GM10248 (cell line): Measurements from ENCODE around the gene ATP2B2.

ENCODE experiments used
- CTCF ChIA-PET: fragments of 300-600 bp; sonication (Branson Sonifier 250); formaldehyde crosslinking; extraction: SDS; loops from one replicate; lab custom pipeline; 2021; ENCODE audit warnings: antibody characterized with exemption; lab: Yijun Ruan, JAX
- POLR2A ChIA-PET: fragments of 350-650 bp; sonication (Branson Sonifier 250); formaldehyde crosslinking; extraction: SDS; loops from one replicate; lab custom pipeline; 2020; ENCODE audit warnings: antibody characterized with exemption; lab: Yijun Ruan, JAX
- DNase-seq: peaks from one replicate; pipeline ENCODE4 v3.0.0; 2012; ENCODE audit errors: extremely low spot score
- TF ChIP-seq, protein P1 (sequence below): IDR thresholded peaks from 2 replicates; pipeline ENCODE4 v1.5.1; 2012; ENCODE audit warnings: mild to moderate bottlenecking, low read depth; ENCODE audit errors: extremely low read depth, missing control alignments, control extremely low read depth

ATP2B2 gene

GRCh38 chr3:10551139-10551538 lies 45.8 kb upstream of the ATP2B2 start:
- DNase-seq = no peak
- TF ChIP-seq, protein P1, sequence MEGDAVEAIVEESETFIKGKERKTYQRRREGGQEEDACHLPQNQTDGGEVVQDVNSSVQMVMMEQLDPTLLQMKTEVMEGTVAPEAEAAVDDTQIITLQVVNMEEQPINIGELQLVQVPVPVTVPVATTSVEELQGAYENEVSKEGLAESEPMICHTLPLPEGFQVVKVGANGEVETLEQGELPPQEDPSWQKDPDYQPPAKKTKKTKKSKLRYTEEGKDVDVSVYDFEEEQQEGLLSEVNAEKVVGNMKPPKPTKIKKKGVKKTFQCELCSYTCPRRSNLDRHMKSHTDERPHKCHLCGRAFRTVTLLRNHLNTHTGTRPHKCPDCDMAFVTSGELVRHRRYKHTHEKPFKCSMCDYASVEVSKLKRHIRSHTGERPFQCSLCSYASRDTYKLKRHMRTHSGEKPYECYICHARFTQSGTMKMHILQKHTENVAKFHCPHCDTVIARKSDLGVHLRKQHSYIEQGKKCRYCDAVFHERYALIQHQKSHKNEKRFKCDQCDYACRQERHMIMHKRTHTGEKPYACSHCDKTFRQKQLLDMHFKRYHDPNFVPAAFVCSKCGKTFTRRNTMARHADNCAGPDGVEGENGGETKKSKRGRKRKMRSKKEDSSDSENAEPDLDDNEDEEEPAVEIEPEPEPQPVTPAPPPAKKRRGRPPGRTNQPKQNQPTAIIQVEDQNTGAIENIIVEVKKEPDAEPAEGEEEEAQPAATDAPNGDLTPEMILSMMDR = no peak
- ChIA-PET POLR2A (no interaction called here), CTCF (no interaction called here)

GRCh38 chr3:10550705-10551104 lies 45.3 kb upstream of the ATP2B2 start:
- POLR2A ChIA-PET = no interaction called here
- DNase-seq = no peak
- CTCF ChIA-PET = no interaction called here
- TF ChIP-seq, protein P1 = no peak

GRCh38 chr3:10549617-10550230 lies 44.3 kb upstream of the ATP2B2 start:
- CTCF ChIA-PET = no interaction called here

DNA sequence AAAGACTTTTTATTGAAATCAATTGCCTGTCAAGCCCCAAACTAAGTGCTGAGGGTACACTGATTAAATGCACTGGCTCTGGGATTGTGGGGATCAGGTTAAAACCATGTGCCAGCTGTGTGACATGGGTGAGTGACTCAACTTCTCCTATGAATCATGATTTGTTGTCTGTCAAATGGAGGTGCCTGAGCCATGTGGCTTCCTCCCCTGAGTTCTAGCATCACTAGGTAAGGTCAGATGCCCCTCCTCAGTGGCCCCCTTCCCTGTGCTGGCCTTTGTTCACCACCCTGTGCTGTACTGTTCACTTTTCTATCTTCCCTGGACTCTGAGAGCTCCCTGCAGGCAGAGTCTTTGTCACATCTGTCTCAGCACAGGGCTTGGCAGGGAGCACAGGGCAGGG lies 43.6 kb upstream of the ATP2B2 start:
- TF ChIP-seq, protein P1 = no peak
- DNase-seq = no peak
- POLR2A ChIA-PET = no interaction called here
- CTCF ChIA-PET = no interaction called here

More at GRCh38 chr3:10549617-10550230, 44.3 kb upstream of the ATP2B2 start:
- POLR2A ChIA-PET = no interaction called here
- no peak for DNase-seq
- TF ChIP-seq, protein P1 = no peak

- TF ChIP-seq, protein P1 = no peak
- no peak for DNase-seq
- CTCF ChIA-PET = interaction anchor here (1.0 kb wide), 1 partner anchor 36 kb away, joined by 3 read pairs; no protein-coding TSS in a partner anchor
- POLR2A ChIA-PET = no interaction called here
These were observed 42.7 kb upstream of the ATP2B2 start for GRCh38 chr3:10547841-10548783.

DNA sequence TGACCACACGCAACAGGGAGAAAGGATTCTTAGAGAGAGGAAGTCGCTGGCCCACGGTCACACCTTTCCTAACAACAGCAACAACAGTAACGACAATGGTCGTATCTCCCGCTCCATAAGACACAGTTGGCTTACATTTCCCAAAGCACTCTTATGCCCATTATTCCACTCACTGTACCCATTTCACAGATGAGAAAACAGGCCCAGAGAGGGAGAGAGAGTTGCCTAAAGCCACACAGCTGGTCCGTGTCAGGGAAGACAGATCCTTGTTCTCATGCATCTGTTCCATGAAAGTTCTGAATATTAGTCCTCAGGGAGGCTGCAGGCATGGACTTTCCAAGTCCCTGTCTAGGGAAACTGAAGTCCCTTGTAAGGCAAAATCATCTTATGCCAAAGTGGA lies 42.0 kb upstream of the ATP2B2 start:
- ChIA-PET CTCF (no interaction called here), POLR2A (no interaction called here)
- TF ChIP-seq, protein P1 = no peak
- no peak for DNase-seq
